Osteocyte (in vitro differentiated cells): ENCODE data around the gene RP9. TPM values are rescaled to one million over a fixed set of nuclear protein-coding genes. Genes with fewer than 3 reads are reported as not detected.

Source experiments
- DNase-seq: peaks from one replicate; pipeline ENCODE4 v3.0.0; 2021; ENCODE audit warnings: mixed read lengths; ENCODE audit not compliant: unreplicated experiment; ENCODE audit errors: extremely low spot score
- H3K27ac Mint-ChIP-seq: one replicate; pipeline ENCODE4 v1.8.0; 2021; ENCODE audit warnings: mild to moderate bottlenecking, mixed read lengths; ENCODE audit not compliant: unreplicated experiment
- H3K27me3 Mint-ChIP-seq: one replicate; pipeline ENCODE4 v1.8.0; 2021; ENCODE audit warnings: mixed read lengths; ENCODE audit not compliant: unreplicated experiment
- H3K36me3 Mint-ChIP-seq: one replicate; pipeline ENCODE4 v1.8.0; 2021; ENCODE audit warnings: mixed read lengths; ENCODE audit not compliant: unreplicated experiment
- H3K4me1 Mint-ChIP-seq: one replicate; pipeline ENCODE4 v1.8.0; 2021; ENCODE audit warnings: mixed read lengths; ENCODE audit not compliant: unreplicated experiment
- H3K4me3 Mint-ChIP-seq: one replicate; pipeline ENCODE4 v1.8.0; 2021; ENCODE audit warnings: mild to moderate bottlenecking, moderate library complexity, mixed read lengths; ENCODE audit not compliant: unreplicated experiment
- H3K9me3 Mint-ChIP-seq: one replicate; pipeline ENCODE4 v1.8.0; 2021; ENCODE audit warnings: mixed read lengths; ENCODE audit not compliant: unreplicated experiment
- CTCF ChIP-seq: fragments of 200-600 bp; sonication (generic); IDR thresholded peaks from 2 replicates; pipeline ENCODE4 v1.5.0; 2021; ENCODE audit warnings: antibody characterized with exemption, mild to moderate bottlenecking, moderate library complexity
- total RNA-seq: library from RNA; stranded (reverse); gene quantifications from 2 replicates; pipeline ENCODE4 v1.2.1, GENCODE V29; 2021

The RP9 gene
- total RNA-seq, 1 donor from 2014 or later: 18.9 TPM

GRCh38 chr7:33093266-33093665 is 15.9 kb downstream of the RP9 start:
- Mint-ChIP-seq H3K36me3 (peaks cover 36% of the 10 kb centered on the region), H3K4me3 (no peak overlapping the region), H3K4me1 (no peaks in the 10 kb centered on the region), H3K9me3 (no peaks in the 10 kb centered on the region), H3K27ac (no peak overlapping the region), H3K27me3 (no peaks in the 10 kb centered on the region)
- no peak for TF ChIP-seq CTCF
- DNase-seq: no peak

- TF ChIP-seq CTCF: no peak
- no peaks in the 10 kb centered on the region for H3K4me1 Mint-ChIP-seq
- no peak for DNase-seq
- peaks cover 28% of the 10 kb centered on the region for H3K36me3 Mint-ChIP-seq
- H3K27me3 Mint-ChIP-seq: no peaks in the 10 kb centered on the region
- H3K27ac Mint-ChIP-seq: no peak overlapping the region
- no peaks in the 10 kb centered on the region for H3K9me3 Mint-ChIP-seq
- no peak overlapping the region for H3K4me3 Mint-ChIP-seq
Measured at GRCh38 chr7:33091641-33092191, 17.5 kb downstream of the RP9 start.

GRCh38 chr7:33091111-33091531 is 18.1 kb downstream of the RP9 start:
- Mint-ChIP-seq H3K27ac (no peak overlapping the region), H3K4me3 (no peak overlapping the region), H3K36me3 (peaks cover 22% of the 10 kb centered on the region), H3K9me3 (no peaks in the 10 kb centered on the region), H3K4me1 (no peaks in the 10 kb centered on the region), H3K27me3 (no peaks in the 10 kb centered on the region)
- no peak for TF ChIP-seq CTCF
- DNase-seq: no peak

GRCh38 chr7:33089142-33089541 is 20.1 kb downstream of the RP9 start:
- Mint-ChIP-seq H3K4me1 (no peaks in the 10 kb centered on the region), H3K27me3 (no peaks in the 10 kb centered on the region), H3K36me3 (peaks cover 9% of the 10 kb centered on the region), H3K27ac (no peak overlapping the region), H3K9me3 (no peaks in the 10 kb centered on the region), H3K4me3 (no peak overlapping the region)
- DNase-seq: no peak
- no peak for TF ChIP-seq CTCF

- Mint-ChIP-seq H3K36me3 (peaks cover under 1% of the 10 kb centered on the region), H3K27ac (no peak overlapping the region), H3K4me1 (no peaks in the 10 kb centered on the region), H3K4me3 (no peak overlapping the region), H3K27me3 (peaks cover 4% of the 10 kb centered on the region), H3K9me3 (no peaks in the 10 kb centered on the region)
- no peak for DNase-seq
- TF ChIP-seq CTCF: no peak
Measured at GRCh38 chr7:33087858-33088257, 21.3 kb downstream of the RP9 start.
